SU-DHL-6 (cell line): ENCODE results near the gene CLPTM1L.

Source experiments
- EZH2phosphoT487 ChIP-seq: fragments of 200-600 bp; sonication (generic), shearing (Covaris generic); conservative IDR thresholded peaks from 2 replicates; pipeline ENCODE4 v1.6.1; 2018; ENCODE audit warnings: mild to moderate bottlenecking, antibody characterized with exemption, low read length, moderate library complexity, mixed read lengths
- TF ChIP-seq, protein P1 (sequence below): fragments of 200-600 bp; sonication (generic); IDR thresholded peaks from one replicate; pipeline ENCODE4 v1.5.1; 2017; ENCODE audit warnings: antibody characterized with exemption, mild to moderate bottlenecking, low read length, moderate library complexity; ENCODE audit not compliant: insufficient read depth, poor library complexity, severe bottlenecking

- TF ChIP-seq, protein P1, sequence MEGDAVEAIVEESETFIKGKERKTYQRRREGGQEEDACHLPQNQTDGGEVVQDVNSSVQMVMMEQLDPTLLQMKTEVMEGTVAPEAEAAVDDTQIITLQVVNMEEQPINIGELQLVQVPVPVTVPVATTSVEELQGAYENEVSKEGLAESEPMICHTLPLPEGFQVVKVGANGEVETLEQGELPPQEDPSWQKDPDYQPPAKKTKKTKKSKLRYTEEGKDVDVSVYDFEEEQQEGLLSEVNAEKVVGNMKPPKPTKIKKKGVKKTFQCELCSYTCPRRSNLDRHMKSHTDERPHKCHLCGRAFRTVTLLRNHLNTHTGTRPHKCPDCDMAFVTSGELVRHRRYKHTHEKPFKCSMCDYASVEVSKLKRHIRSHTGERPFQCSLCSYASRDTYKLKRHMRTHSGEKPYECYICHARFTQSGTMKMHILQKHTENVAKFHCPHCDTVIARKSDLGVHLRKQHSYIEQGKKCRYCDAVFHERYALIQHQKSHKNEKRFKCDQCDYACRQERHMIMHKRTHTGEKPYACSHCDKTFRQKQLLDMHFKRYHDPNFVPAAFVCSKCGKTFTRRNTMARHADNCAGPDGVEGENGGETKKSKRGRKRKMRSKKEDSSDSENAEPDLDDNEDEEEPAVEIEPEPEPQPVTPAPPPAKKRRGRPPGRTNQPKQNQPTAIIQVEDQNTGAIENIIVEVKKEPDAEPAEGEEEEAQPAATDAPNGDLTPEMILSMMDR = no peak
- no peak for TF ChIP-seq EZH2phosphoT487
Observed at GRCh38 chr5:1359031-1359645, 14.2 kb upstream of the CLPTM1L start.
